K562 (cell line): ENCODE results near the gene BRF1. TPM values are rescaled to one million over a fixed set of nuclear protein-coding genes. Genes with fewer than 3 reads are reported as not detected.

Experiments used
- ATAC-seq: fragments of 200-7000 bp; cut with Tn5 transposase; 3 replicates; pipeline ENCODE4 v1.9.1; 2020; ENCODE audit warnings: moderate library complexity
- BruUV-seq: library from RNA; stranded (reverse); fragments of 400-500 nt; replicated peaks from 2 replicates; lab custom pipeline; 2021; lab: Mats Ljungman, UMichigan
- CTCF ChIA-PET: fragments of 300-600 bp; formaldehyde crosslinking; extraction: SDS; loops from one replicate; lab custom pipeline; 2021; ENCODE audit warnings: low intra/inter-chr PET ratio; lab: Yijun Ruan, JAX
- POLR2A ChIA-PET: fragments of 300-600, 350-650 bp; sonication (Branson Sonifier 250); formaldehyde crosslinking; extraction: SDS; loops from one replicate; lab custom pipeline; 2021; ENCODE audit warnings: antibody characterized with exemption, inconsistent platforms; lab: Yijun Ruan, JAX
- DNase-seq, 4 experiments: peaks; one replicate each; pipeline versions ENCODE4 v3.0.0 to v3.0.0-alpha.2; 2011 to 2018; ENCODE audit warnings: low spot score in 3 of 4, mixed read lengths in 3 of 4; ENCODE audit errors: extremely low read depth in 1 of 4
- FAIRE-seq: peaks from 2 replicates; lab custom pipeline; 2011; peaks lifted over from hg19 to GRCh38; lab: Jason Lieb, UNC
- H2AFZ ChIP-seq: 2 replicates; pipeline ENCODE4 v1.6.0; 2011; ENCODE audit warnings: low read depth, low read length, control low read depth, inconsistent platforms
- H3K27ac ChIP-seq: fragments of 200-600 bp; 3 replicates; pipeline ENCODE4 v1.8.0; 2011; ENCODE audit warnings: low read depth, mild to moderate bottlenecking, control low read depth, inconsistent platforms, low read length, moderate library complexity, mixed read lengths; ENCODE audit errors: extremely low read depth
- H3K27me3 ChIP-seq, 2 experiments: fragments of 300-600 bp in 1 of 2; 2 replicates in 1 of 2; 3 replicates in 1 of 2; pipeline versions ENCODE4 v1.6.0 to v1.8.0; 2011; ENCODE audit warnings: inconsistent platforms in 2 of 2, low read length in 2 of 2, mild to moderate bottlenecking in 1 of 2, mixed read lengths in 1 of 2, moderate library complexity in 1 of 2; ENCODE audit not compliant: control insufficient read depth in 2 of 2, insufficient read depth in 2 of 2
- H3K36me3 ChIP-seq: fragments of 300-600 bp; 3 replicates; pipeline ENCODE4 v1.8.0; 2011; ENCODE audit warnings: mild to moderate bottlenecking, low read length, inconsistent platforms; ENCODE audit not compliant: control insufficient read depth, insufficient read depth
- H3K4me1 ChIP-seq, 2 experiments: fragments of 200-600 bp in 1 of 2; replicated peaks in 1 of 2; 2 replicates in 1 of 2; 3 replicates in 1 of 2; pipeline versions ENCODE4 v1.5.1 to v1.8.0; 2011; ENCODE audit warnings: inconsistent platforms in 2 of 2, low read length in 2 of 2, mild to moderate bottlenecking in 1 of 2, mixed read lengths in 1 of 2, moderate library complexity in 1 of 2; ENCODE audit not compliant: control insufficient read depth in 2 of 2, insufficient read depth in 2 of 2
- H3K4me2 ChIP-seq: 2 replicates; pipeline ENCODE4 v1.6.1; 2011; ENCODE audit warnings: low read length, control low read depth, inconsistent platforms, mixed read lengths; ENCODE audit not compliant: insufficient read depth
- H3K4me3 ChIP-seq: fragments of 200-600 bp; sonication (generic), shearing (Covaris generic); 2 replicates; pipeline ENCODE4 v1.5.1; 2016; ENCODE audit warnings: control low read depth, inconsistent platforms
- H3K79me2 ChIP-seq: fragments of 200-600 bp; 3 replicates; pipeline ENCODE4 v1.8.0; 2011; ENCODE audit warnings: low read length, inconsistent platforms; ENCODE audit not compliant: control insufficient read depth, insufficient read depth
- H3K9ac ChIP-seq, 2 experiments: 2 replicates each; pipeline versions ENCODE4 v1.6.0 to v1.6.1; 2011; ENCODE audit warnings: low read depth in 2 of 2, low read length in 2 of 2, control low read depth in 1 of 2, inconsistent platforms in 1 of 2, mild to moderate bottlenecking in 1 of 2, mixed read lengths in 1 of 2; ENCODE audit not compliant: insufficient read depth in 1 of 2
- H3K9me1 ChIP-seq: one replicate; pipeline ENCODE4 v1.6.0; 2011; ENCODE audit warnings: inconsistent platforms, mild to moderate bottlenecking, low read length, moderate library complexity; ENCODE audit not compliant: control insufficient read depth, insufficient read depth
- H3K9me3 ChIP-seq: replicated peaks from 2 replicates; pipeline ENCODE4 v1.5.1; 2011; ENCODE audit warnings: low read depth, low read length, inconsistent platforms; ENCODE audit not compliant: control insufficient read depth, insufficient read depth
- H4K20me1 ChIP-seq: replicated peaks from 2 replicates; pipeline ENCODE4 v1.6.1; 2011; ENCODE audit warnings: low read length, inconsistent platforms, mixed read lengths; ENCODE audit not compliant: control insufficient read depth, insufficient read depth
- ATF7 ChIP-seq: fragments of 450-650 bp; IDR thresholded peaks from 2 replicates; pipeline ENCODE4 v1.7.1; 2014; ENCODE audit warnings: mild to moderate bottlenecking, moderate library complexity
- ETV5 ChIP-seq: sonication (generic); formaldehyde crosslinking; IDR thresholded peaks from 2 replicates; pipeline ENCODE4 v1.4.0; 2020; ENCODE audit warnings: low read depth, mild to moderate bottlenecking, missing genetic modification reagents
- HCFC1 ChIP-seq: IDR thresholded peaks from 2 replicates; pipeline ENCODE4 v1.6.1; 2012; ENCODE audit warnings: low read depth, low read length, improper control_type of control experiment
- NFE2L1 ChIP-seq: fragments of 450-650 bp; IDR thresholded peaks from 2 replicates; pipeline ENCODE4 v1.6.1; 2016; ENCODE audit warnings: missing genetic modification characterization, low read depth, mild to moderate bottlenecking, missing compliant biosample characterization, moderate library complexity, borderline replicate concordance
- SRSF7 ChIP-seq: fragments of 200-400 bp; formaldehyde crosslinking; optimal IDR thresholded peaks from 2 replicates; pipeline ENCODE3; 2017; ENCODE audit warnings: mild to moderate bottlenecking, low read depth, low read length
- STAT5A ChIP-seq: IDR thresholded peaks from 2 replicates; pipeline ENCODE4 v1.6.1; 2012; ENCODE audit warnings: low read length, inconsistent platforms, borderline replicate concordance
- WGBS: fragments of 100-300 bp; shearing (Covaris generic); methylation state at CpG from one replicate; pipeline ENCODE4 v1.1.6; 2016; ENCODE audit warnings: low coverage, mixed read lengths; ENCODE audit not compliant: insufficient coverage; ENCODE audit errors: missing lambda C conversion rate; 5-methylcytosine and 5-hydroxymethylcytosine counted together
- in situ Hi-C: fragments of 300-500 bp; cut with MboI; formaldehyde crosslinking; loops from 4 replicates; pipeline ENCODE4 v1.15.0; 2018; ENCODE audit warnings: inconsistent platforms, mixed read lengths
- intact Hi-C: fragments of 100-400 bp; cut with micrococcal nuclease; formaldehyde crosslinking; loops from 2 replicates; pipeline ENCODE4 v1.14.2; 2022
- polyA plus RNA-seq, 8 experiments: library from polyadenylated mRNA; depleted of rRNA in 4 of 8; stranded (reverse) in 5 of 8; unstranded in 3 of 8; fragments of >200 nt; fragmentation: Nextera tagmentation in 2 of 8; fragmentation: Illumina TruSeq in 1 of 8; extraction: Ambion mirVana in 2 of 8; extraction: Trizol in 1 of 8; gene quantifications; 2 replicates each; pipeline versions ENCODE4 v1.2.1 to v1.2.3, GENCODE V29; 2011 to 2014; ENCODE audit warnings: inconsistent platforms in 1 of 8, missing spikeins in 1 of 8
- total RNA-seq, 7 experiments: library from RNA; depleted of rRNA in 6 of 7; stranded (reverse); fragments of >200 nt in 6 of 7; fragmentation: Illumina TruSeq in 2 of 7; extraction: Trizol in 2 of 7; gene quantifications; 2 replicates each; pipeline versions ENCODE4 v1.2.1 to v1.2.3, GENCODE V29; 2011 to 2021; ENCODE audit warnings: low replicate concordance in 1 of 7

The BRF1 gene
- total and polyA plus RNA-seq, 9 of the 15 experiments (the other 6 are each of a cell fraction or from before 2014, with no cell fraction given): 0.14 to 24.6 (median 8.2) TPM

DNA sequence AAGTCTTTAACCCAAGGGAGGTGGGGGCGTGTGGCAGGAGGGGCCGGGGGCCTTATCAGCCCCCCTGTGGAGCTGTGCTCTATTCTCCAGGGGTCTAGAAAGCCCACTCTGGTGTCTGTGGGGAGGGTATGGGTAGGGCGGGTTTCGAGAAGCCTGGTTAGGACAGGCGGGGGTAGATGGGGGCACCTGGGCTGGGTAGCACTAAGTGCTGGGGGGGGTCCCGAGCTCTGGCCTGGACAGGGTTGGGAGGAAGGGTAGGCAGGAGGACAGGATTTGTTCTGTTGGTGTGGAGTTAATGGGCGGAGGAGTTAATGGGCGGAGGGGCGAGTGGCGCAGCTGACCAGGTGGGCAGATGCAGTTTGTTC is 15.8 kb upstream of the BRF1 start:
- no peaks in the 10 kb centered on the region for H3K27me3 ChIP-seq
- FAIRE-seq: no peak
- TF ChIP-seq STAT5A (no peak), HCFC1 (no peak), SRSF7 (no peak), ETV5 (CRISPR knock-in tag) (no peak), ATF7 (no peak), NFE2L1 (no peak)
- TF ChIP-seq, all 486 proteins: peak for 0
- H3K4me3 ChIP-seq: no peak overlapping the region
- no peak overlapping the region for H2AFZ ChIP-seq
- peaks cover 6 to 43% of the 10 kb centered on the region in 2 experiments; a peak in 4 of 5 replicates for H3K4me1 ChIP-seq
- H3K4me2 ChIP-seq: no peak overlapping the region
- no peak overlapping the region; a peak in 1 of 4 replicates for H3K9ac ChIP-seq
- H3K79me2 ChIP-seq: peaks cover 25% of the 10 kb centered on the region
- no peaks in the 10 kb centered on the region for H3K9me1 ChIP-seq
- intact Hi-C loops (no loop called here), in situ Hi-C loops (no loop called here)
- H3K36me3 ChIP-seq: no peaks in the 10 kb centered on the region
- H4K20me1 ChIP-seq: no peaks in the 10 kb centered on the region
- no peak overlapping the region for H3K27ac ChIP-seq
- BruUV-seq: no TSS peak
- ATAC-seq: no peak
- CTCF ChIA-PET: no interaction called here
- 93% methylated on average over 3 of the region's 10 CpGs for WGBS
- POLR2A ChIA-PET: no interaction called here
- H3K9me3 ChIP-seq: no peaks in the 10 kb centered on the region
- DNase-seq: no peak
